GM12873 (cell line): ENCODE results near the gene GPR155.

ENCODE experiments used
- CTCF ChIP-seq: IDR thresholded peaks from 2 replicates; pipeline ENCODE4 v1.5.1; 2012; ENCODE audit warnings: low read depth, mild to moderate bottlenecking, moderate library complexity, low read length, control low read depth; ENCODE audit not compliant: insufficient read depth; ENCODE audit errors: missing control alignments

Gene GPR155

GRCh38 chr2:174395284-174395968 is 91.4 kb downstream of the GPR155 start, which contains the start of gene SCRN3:
SCRN3 (plus strand) TSS chr2:174395730; CDS start chr2:174398284, 2,554 bp downstream.
- peak; percentile 10 for TF ChIP-seq CTCF

- TF ChIP-seq CTCF, result no peak
Observed at GRCh38 chr2:174392706-174393105, 94.1 kb downstream of the GPR155 start.

- TF ChIP-seq CTCF, result no peak
Observed at GRCh38 chr2:174389542-174389941, 97.3 kb downstream of the GPR155 start.

- TF ChIP-seq CTCF, result no peak
Observed at GRCh38 chr2:174385201-174385600, 101.6 kb downstream of the GPR155 start.

GRCh38 chr2:174383796-174384195 is 103.0 kb downstream of the GPR155 start:
- TF ChIP-seq CTCF, result no peak
